HG03565 (cell line): ENCODE measurements around the gene DUSP8.

ENCODE experiments used
- ATAC-seq: cut with Tn5 transposase; IDR thresholded peaks from one replicate; pipeline ENCODE4 v1.9.1; 2021; ENCODE audit warnings: mild to moderate bottlenecking, moderate library complexity; ENCODE audit not compliant: unreplicated experiment

The DUSP8 gene

DNA sequence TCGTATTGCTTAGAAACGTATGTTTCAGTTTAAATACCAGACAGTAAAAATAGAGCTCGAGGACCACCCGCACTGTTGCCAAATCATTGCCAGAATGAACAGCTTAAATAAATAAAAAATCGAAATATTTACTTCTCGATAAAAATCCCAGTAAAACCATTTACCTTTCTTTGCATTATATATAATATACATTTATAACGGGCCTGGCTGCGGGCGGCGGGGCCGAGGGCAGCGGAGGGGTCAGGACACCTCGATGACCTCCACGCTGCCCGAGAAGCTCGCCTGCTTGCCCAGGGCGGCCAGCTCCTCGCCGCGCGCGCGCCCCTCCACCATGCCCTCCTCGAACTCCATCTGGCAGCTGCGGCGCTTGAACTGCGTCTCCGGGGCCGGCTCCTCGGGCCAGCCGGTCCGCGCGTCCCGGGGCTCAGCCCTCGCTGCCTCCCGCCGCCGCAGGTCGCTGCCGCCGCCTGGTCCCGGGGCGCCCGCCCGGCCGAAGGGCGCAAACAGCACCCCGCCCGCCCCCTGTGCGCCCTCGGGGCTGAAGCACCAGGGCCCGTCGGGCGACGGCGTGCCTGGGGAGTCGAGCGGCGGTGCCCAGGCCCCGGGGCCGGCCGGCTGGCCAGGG lies 15.7 kb downstream of the DUSP8 start:
- no peak for ATAC-seq

DNA sequence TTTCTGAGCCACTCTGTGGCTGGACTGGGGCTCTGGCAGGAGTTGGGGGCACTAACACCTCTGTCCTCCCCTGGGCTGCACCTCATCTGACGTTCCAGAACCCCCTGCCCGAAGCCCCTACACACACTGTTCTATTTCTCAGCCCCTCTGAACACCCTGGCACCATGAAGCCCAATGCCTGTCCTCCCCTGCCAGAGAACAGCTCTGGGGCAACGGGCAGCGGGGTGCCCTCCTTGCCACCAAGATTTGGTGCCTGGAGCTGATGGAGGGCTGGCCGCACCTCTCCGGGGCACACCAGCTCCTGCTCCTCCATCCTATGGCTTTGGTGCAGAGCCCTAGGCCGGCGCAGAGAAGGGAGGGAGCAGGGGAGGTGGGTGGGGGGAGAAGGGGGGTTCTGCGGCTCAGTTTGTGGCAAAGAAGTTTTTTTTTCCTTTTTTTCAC lies 16.3 kb downstream of the DUSP8 start:
- no peak for ATAC-seq

GRCh38 chr11:1554981-1555712 lies 16.9 kb downstream of the DUSP8 start:
- no peak for ATAC-seq

DNA sequence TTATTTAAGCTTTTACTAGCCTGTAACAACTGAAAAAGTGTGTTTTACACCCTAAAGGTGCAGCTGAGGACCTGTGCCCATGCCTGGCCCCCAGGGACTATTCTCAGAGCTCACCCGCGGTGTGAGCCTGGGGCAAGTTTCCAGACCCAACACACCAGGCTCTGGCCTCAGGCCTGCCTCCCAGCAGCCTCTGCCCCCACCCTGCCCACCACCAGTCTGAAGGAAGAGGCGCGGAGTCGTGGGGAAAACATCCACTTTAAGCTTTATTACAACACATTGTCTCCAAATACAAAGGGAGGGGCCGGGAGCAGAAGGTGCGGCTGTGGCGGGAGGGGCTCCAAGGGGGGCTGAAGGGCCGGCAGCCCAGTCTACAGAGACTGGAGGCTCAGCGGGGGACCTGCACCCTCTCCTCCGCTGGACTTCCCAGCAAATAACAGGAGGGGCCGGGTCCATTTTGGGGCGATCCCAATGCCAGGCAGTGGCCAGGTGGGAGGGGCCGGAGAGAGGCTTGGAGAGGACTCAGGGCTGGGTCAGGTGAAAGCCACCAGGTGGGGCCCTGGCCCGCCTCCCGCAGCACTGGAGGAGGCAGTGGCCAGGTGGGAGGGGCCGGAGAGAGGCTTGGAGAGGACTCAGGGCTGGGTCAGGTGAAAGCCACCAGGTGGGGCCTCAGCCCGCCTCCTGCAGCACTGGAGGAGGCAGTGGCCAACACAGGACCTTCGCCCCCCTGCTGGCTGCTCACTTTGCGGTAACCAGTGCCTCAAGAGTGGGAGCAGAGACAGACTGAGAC lies 18.1 kb downstream of the DUSP8 start:
- ATAC-seq = no peak

- ATAC-seq = no peak
Measured at GRCh38 chr11:1549338-1550330, 22.4 kb downstream of the DUSP8 start.

DNA sequence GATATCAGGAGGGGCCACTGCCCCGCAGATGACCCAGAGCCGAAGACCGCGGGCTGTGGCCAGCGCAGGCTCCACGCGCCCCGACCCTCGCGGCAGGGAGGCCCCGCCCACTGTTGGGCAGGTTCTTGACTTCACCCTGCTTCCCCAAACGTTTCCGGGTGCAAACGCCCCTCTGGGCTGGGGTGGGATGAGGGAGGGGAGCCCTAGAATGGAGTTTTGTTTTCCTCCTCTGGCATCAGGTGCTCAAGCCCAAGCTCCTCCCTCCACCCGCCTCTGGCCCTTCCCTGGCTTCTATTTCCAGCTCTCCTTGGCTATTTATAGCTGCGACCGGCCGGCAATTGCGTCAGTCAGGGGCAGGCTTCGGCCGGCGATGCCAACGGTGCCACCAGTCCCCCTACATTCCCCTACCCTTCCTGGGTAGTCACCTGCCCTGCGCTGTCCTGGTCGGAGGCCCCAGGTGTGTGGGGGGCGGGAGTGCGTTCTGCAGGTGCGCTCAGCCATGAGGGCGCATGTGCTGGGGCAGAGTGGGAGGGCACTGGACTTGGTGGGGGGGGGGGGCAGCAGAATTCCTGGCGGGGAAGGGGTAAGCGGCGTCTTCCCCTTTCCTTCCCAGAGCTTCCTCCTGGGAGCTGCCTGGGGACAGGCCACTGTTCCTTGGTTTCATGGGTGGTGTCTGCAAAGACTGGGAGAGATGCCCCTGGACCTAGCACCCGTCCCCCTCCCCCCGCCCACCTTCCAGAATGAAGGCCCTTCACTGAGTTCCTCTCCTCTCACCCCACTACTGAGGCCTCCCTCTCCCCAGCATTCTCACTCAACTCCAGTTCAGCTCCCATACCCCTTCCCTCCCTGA lies 23.6 kb downstream of the DUSP8 start:
- no peak for ATAC-seq

GRCh38 chr11:1547467-1548098 lies 24.5 kb downstream of the DUSP8 start:
- no peak for ATAC-seq

- no peak for ATAC-seq
Measured at GRCh38 chr11:1546536-1547466, 25.3 kb downstream of the DUSP8 start.

- ATAC-seq = no peak
Measured at GRCh38 chr11:1546077-1546535, 26.0 kb downstream of the DUSP8 start.

DNA sequence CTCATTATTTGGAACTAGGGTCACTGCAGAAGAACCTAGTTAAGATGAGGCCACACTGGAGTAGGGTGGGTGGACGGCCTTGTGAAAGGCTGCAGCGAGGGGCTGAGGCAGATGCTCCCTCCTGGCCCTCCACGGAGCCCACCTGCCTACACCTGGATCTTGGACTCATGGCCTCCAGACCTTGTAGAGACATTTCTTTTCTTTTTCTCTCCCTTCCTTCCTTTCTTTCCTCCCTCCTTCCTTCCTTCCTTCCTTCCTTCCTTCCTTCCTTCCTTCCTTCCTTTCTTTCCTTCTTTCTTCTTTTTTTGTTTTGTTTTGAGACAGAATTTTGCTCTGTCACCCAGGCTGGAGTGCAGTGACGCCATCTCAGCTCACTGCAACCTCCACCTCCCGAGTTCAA lies 26.6 kb downstream of the DUSP8 start:
- no peak for ATAC-seq

- ATAC-seq = no peak
Measured at GRCh38 chr11:1544536-1544935, 27.5 kb downstream of the DUSP8 start.

- ATAC-seq = no peak
Measured at GRCh38 chr11:1543606-1544263, 28.3 kb downstream of the DUSP8 start.

GRCh38 chr11:1542267-1542666 lies 29.8 kb downstream of the DUSP8 start:
- ATAC-seq = no peak

DNA sequence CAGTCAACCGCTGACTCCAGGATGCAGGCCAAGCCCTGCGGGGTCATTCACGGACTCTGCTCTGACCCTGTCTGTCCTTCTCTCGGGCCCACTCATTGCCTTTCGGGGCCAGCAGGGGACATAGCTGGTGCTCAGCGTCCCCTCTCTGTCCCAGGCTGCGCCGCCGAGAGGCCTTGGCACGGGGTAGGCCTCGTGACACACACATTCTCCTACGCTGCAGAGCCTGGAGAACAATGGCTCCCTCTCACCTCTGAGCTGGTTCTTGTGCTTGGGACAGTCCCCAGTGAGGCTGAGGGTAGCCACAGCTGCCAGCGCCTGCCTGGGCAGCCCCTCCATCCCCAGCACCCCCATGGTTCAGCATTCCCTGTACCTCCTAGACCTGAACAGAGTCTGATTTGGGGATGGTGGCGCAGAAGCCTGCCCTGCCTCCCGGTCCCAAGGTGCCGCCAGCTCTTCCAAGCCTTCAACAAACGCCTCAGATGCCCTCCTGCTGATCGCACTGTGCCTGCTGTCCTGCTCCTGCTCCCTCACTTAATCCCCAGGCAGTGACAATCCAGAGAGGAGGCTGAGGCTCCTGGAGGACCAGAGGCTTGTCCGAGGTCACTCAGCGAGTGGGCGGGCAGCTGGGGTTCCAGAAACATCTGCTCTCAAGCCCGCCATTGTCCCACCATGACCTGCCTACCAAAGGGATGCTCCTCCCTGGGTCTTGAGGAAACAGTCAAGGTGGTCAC lies 30.4 kb downstream of the DUSP8 start:
- no peak for ATAC-seq

GRCh38 chr11:1540074-1540473 lies 32.0 kb downstream of the DUSP8 start:
- ATAC-seq = no peak

- ATAC-seq = no peak
Measured at GRCh38 chr11:1538153-1538552, 33.9 kb downstream of the DUSP8 start.
